SU-DHL-6 (cell line): ENCODE data around the gene ME1.

ENCODE experiments used
- H2AFZ ChIP-seq: fragments of 200-600 bp; sonication (generic); 2 replicates; pipeline ENCODE4 v1.6.1; 2014; ENCODE audit warnings: low read depth, mild to moderate bottlenecking, moderate library complexity, mixed read lengths, antibody characterized with exemption, low read length; ENCODE audit not compliant: severe bottlenecking
- H3F3A ChIP-seq: fragments of 200-600 bp; shearing (Covaris generic); 2 replicates; pipeline ENCODE4 v1.6.0; 2016; ENCODE audit warnings: antibody characterized with exemption, mild to moderate bottlenecking; ENCODE audit not compliant: insufficient read depth
- H3K27ac ChIP-seq: fragments of 200-600 bp; sonication (generic); 2 replicates; pipeline ENCODE4 v1.5.1; 2016; ENCODE audit warnings: low read depth, mild to moderate bottlenecking, low read length, moderate library complexity, mixed read lengths
- H3K27me3 ChIP-seq: fragments of 200-600 bp; sonication (generic), shearing (Covaris generic); 2 replicates; pipeline ENCODE4 v1.6.0; 2014; ENCODE audit warnings: mild to moderate bottlenecking, low read length
- H3K36me3 ChIP-seq: fragments of 200-600 bp; sonication (generic); 2 replicates; pipeline ENCODE4 v1.6.1; 2014; ENCODE audit warnings: mild to moderate bottlenecking, low read length, mixed read lengths
- H3K4me2 ChIP-seq: fragments of 300-600, 200-600 bp; shearing (Covaris generic), sonication (generic); 2 replicates; pipeline ENCODE4 v1.6.0; 2014; ENCODE audit warnings: low read length, low read depth, mild to moderate bottlenecking; ENCODE audit not compliant: poor library complexity, severe bottlenecking
- H3K4me3 ChIP-seq: fragments of 200-600 bp; sonication (generic); 2 replicates; pipeline ENCODE4 v1.5.1; 2014; ENCODE audit warnings: antibody characterized with exemption, low read length, mild to moderate bottlenecking, mixed read lengths; ENCODE audit not compliant: insufficient read depth, poor library complexity, severe bottlenecking
- H3K79me2 ChIP-seq: fragments of 200-600 bp; sonication (generic); 2 replicates; pipeline ENCODE4 v1.6.1; 2014; ENCODE audit warnings: mild to moderate bottlenecking, low read length, moderate library complexity; ENCODE audit not compliant: insufficient read depth
- H3K9ac ChIP-seq: fragments of 200-600 bp; sonication (generic); 2 replicates; pipeline ENCODE4 v1.7.0; 2014; ENCODE audit warnings: mild to moderate bottlenecking, low read length
- H3K9me2 ChIP-seq: fragments of 200-600 bp; sonication (generic); replicated peaks from 2 replicates; pipeline ENCODE4 v1.6.1; 2014; ENCODE audit warnings: low read length; ENCODE audit not compliant: insufficient read depth
- H3K9me3 ChIP-seq: fragments of 200-600 bp; sonication (generic); 2 replicates; pipeline ENCODE4 v1.6.1; 2014; ENCODE audit warnings: low read length, mixed read lengths; ENCODE audit not compliant: insufficient read depth
- H4K20me1 ChIP-seq: fragments of 200-600 bp; sonication (generic); 2 replicates; pipeline ENCODE4 v1.6.1; 2014; ENCODE audit warnings: low read depth, mild to moderate bottlenecking, antibody characterized with exemption, low read length, moderate library complexity, mixed read lengths
- EZH2phosphoT487 ChIP-seq: fragments of 200-600 bp; sonication (generic), shearing (Covaris generic); conservative IDR thresholded peaks from 2 replicates; pipeline ENCODE4 v1.6.1; 2018; ENCODE audit warnings: mild to moderate bottlenecking, antibody characterized with exemption, low read length, moderate library complexity, mixed read lengths
- TF ChIP-seq, protein P1 (sequence below): fragments of 200-600 bp; sonication (generic); IDR thresholded peaks from one replicate; pipeline ENCODE4 v1.5.1; 2017; ENCODE audit warnings: antibody characterized with exemption, mild to moderate bottlenecking, low read length, moderate library complexity; ENCODE audit not compliant: insufficient read depth, poor library complexity, severe bottlenecking

The ME1 gene

DNA sequence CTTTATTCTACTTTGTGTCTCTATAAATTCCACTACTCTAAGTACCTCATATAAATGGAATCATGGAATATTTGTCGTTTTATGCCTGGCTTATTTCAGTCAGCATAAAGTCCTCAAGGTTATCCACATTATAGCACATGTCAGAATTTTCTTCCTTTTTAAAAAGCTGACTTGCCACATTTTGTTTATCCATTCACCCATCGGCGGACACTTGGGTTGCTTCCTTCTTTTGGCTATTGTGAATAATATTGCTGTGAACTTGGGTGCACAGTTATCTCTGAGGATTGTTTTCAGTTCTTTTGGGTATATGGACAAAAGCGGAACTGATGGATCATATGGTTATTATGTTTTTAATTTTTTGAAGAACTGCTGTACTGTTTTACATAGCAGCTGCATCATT lies 39.1 kb upstream of the ME1 start:
- Histone ChIP-seq H3K4me3 (no peak overlapping the region), H3K4me2 (no peak overlapping the region), H3K27ac (no peak overlapping the region), H2AFZ (no peak overlapping the region), H3K27me3 (no peaks in the 10 kb centered on the region), H3K9ac (no peak overlapping the region), H4K20me1 (no peaks in the 10 kb centered on the region), H3F3A (no peaks in the 10 kb centered on the region), H3K36me3 (no peaks in the 10 kb centered on the region), H3K9me3 (no peaks in the 10 kb centered on the region), H3K79me2 (no peaks in the 10 kb centered on the region), H3K9me2 (no peaks in the 10 kb centered on the region)
- no peak for TF ChIP-seq EZH2phosphoT487
- TF ChIP-seq, protein P1, sequence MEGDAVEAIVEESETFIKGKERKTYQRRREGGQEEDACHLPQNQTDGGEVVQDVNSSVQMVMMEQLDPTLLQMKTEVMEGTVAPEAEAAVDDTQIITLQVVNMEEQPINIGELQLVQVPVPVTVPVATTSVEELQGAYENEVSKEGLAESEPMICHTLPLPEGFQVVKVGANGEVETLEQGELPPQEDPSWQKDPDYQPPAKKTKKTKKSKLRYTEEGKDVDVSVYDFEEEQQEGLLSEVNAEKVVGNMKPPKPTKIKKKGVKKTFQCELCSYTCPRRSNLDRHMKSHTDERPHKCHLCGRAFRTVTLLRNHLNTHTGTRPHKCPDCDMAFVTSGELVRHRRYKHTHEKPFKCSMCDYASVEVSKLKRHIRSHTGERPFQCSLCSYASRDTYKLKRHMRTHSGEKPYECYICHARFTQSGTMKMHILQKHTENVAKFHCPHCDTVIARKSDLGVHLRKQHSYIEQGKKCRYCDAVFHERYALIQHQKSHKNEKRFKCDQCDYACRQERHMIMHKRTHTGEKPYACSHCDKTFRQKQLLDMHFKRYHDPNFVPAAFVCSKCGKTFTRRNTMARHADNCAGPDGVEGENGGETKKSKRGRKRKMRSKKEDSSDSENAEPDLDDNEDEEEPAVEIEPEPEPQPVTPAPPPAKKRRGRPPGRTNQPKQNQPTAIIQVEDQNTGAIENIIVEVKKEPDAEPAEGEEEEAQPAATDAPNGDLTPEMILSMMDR: no peak

DNA sequence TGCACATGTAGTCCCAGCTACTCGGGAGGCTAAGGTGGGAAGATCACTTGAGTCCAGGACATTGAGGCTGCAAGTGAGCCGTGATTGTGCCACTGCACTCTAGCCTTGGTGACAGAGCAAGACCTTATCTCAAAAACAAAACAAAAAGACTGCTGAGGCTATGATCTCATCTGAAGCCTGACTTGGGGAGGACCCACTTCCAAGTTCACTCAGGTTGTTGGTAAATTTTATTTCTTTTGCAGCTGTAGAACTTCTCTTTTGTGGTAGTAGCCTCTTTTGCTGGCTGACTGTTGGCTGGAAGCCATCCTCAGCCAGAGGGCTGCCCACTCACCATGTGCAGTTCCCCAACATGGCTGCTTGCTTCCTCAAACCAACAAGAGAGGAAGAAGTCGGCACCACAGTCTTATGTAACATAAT lies 36.8 kb upstream of the ME1 start:
- no peaks in the 10 kb centered on the region for H3K9me3 ChIP-seq
- H3K27me3 ChIP-seq: no peaks in the 10 kb centered on the region
- no peaks in the 10 kb centered on the region for H3F3A ChIP-seq
- no peaks in the 10 kb centered on the region for H3K9me2 ChIP-seq
- H3K27ac ChIP-seq: no peak overlapping the region
- no peaks in the 10 kb centered on the region for H4K20me1 ChIP-seq
- no peaks in the 10 kb centered on the region for H3K36me3 ChIP-seq
- H3K79me2 ChIP-seq: no peaks in the 10 kb centered on the region
- H3K4me2 ChIP-seq: no peak overlapping the region
- no peak overlapping the region for H3K4me3 ChIP-seq
- TF ChIP-seq, protein P1: no peak
- no peak for TF ChIP-seq EZH2phosphoT487
- no peak overlapping the region for H3K9ac ChIP-seq
- no peak overlapping the region for H2AFZ ChIP-seq

DNA sequence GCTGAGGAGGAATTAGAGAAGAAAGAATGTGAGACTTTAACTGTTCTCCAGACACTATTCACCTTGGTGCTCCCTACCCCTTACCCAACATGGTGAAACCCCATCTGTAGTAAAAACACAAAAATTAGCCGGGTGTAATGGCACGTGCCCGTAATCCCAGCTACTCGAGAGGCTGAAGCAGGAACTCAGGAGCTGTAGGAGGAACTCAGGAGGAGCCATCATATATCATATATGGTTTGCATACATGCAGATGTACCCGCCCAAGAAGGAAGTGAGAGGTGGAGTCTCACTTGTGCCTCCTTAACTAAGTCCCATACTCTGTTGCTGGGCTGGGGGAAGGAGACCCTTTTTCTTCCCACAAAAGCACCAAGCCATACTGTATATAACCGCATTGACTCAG lies 35.5 kb upstream of the ME1 start:
- Histone ChIP-seq H3K4me2 (no peak overlapping the region), H2AFZ (no peak overlapping the region), H3F3A (no peaks in the 10 kb centered on the region), H3K27ac (no peak overlapping the region), H3K27me3 (no peaks in the 10 kb centered on the region), H3K79me2 (no peaks in the 10 kb centered on the region), H3K9ac (no peak overlapping the region), H3K36me3 (no peaks in the 10 kb centered on the region), H3K9me3 (no peaks in the 10 kb centered on the region), H4K20me1 (no peaks in the 10 kb centered on the region), H3K9me2 (no peaks in the 10 kb centered on the region), H3K4me3 (no peak overlapping the region)
- no peak for TF ChIP-seq EZH2phosphoT487
- TF ChIP-seq, protein P1: no peak
